Measurements from ENCODE around the gene RSL1D1.
A peak's percentile ranks its signal among the peaks of the same experiment; 100 is the strongest.
"Not testable (repeated sequence)": the region's sequence is repeated elsewhere in the genome, so short reads cannot be mapped to it uniquely, and the experiment has no call there.

The RSL1D1 gene

GRCh38 chr16:11797166-11797956 is 54.0 kb downstream of the RSL1D1 start, which contains the start of gene ZC3H7A:
TSS of gene ZC3H7A (minus strand) at chr16:11797258. CDS start at chr16:11782354, 14,904 bp downstream.
- peak; percentile 82 to 85 for DNase-seq (ENCODE audit: low read depth in 2 of 2)

DNA sequence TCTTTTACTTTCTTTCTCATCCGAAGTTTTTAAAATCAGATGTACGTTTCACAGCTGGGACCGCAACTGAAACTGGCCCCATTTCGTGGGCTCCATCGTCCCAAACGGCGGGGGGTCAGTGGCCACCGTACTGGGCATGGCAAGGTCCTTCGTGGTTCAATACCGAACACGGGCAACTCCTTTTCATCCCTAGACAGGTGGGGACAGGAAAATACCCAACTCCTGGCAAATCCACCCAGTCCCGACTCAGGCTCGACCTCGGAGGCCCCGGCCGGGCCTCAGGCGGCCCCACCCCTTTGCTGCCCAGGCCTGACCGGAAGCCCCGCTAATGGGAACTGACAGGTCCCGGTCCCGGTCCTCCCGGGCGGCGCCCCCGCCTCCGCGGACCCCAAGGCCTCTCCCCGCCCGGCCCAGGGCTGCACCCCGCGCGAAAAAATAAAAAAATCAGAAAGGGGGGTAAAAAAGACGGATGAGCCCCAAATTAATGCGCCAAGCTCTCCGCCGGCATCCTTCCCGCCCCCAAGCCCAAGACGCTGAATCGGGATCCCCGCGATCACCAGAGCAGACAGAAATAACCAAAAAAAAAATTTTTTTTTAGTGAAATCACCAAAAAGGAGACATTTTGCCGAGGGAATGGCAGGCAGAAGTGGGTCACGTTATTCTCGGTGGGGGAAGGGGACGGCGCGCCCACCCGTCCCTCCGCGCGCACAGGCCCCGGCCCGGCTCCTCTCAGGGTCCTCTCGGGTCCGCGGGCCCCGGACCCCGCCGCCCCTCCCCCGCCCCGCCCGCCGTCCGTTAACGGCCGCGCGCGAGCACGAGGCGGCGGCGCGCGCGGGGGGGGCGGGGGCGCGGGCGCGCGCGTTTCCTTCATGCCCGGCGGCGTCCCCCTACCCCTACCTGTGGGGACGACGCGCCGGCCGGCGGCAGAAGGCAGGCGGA is 54.8 kb downstream of the RSL1D1 start:
- DNase-seq (ENCODE audit: low read depth in 2 of 2) = no peak

- DNase-seq (ENCODE audit: low read depth in 2 of 2) = no peak
Observed at GRCh38 chr16:11795887-11796226, 55.5 kb downstream of the RSL1D1 start.

GRCh38 chr16:11794996-11795886 is 56.1 kb downstream of the RSL1D1 start:
- DNase-seq (ENCODE audit: low read depth in 2 of 2) = no peak

DNA sequence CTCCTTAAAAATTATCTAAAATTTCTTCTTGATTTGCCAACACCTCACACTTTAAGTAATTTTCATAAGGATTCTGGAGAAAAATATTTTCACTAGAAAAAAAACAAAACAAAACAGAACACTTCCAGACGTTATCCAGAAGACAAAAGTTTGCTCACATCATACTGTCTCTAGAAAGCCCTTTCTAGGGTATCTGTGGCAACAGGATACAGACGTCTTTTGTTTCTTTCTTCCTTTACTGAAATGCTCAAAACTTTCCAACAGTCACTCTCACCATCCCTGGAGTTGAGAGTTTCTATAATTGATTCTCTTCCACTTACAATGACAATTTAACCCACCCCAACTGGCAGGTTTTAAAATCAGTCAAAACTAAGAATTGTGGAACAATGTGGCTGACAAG is 56.9 kb downstream of the RSL1D1 start:
- DNase-seq (ENCODE audit: low read depth in 2 of 2) = no peak

- DNase-seq (ENCODE audit: low read depth in 2 of 2) = no peak
Observed at GRCh38 chr16:11793840-11794239, 57.5 kb downstream of the RSL1D1 start.

GRCh38 chr16:11792410-11793241 is 58.7 kb downstream of the RSL1D1 start:
- no peak for DNase-seq (ENCODE audit: low read depth in 2 of 2)

- DNase-seq (ENCODE audit: low read depth in 2 of 2) = no peak
Observed at GRCh38 chr16:11791144-11791828, 60.1 kb downstream of the RSL1D1 start.

- no peak for DNase-seq (ENCODE audit: low read depth in 2 of 2)
Observed at GRCh38 chr16:11788914-11789313, 62.4 kb downstream of the RSL1D1 start.

DNA sequence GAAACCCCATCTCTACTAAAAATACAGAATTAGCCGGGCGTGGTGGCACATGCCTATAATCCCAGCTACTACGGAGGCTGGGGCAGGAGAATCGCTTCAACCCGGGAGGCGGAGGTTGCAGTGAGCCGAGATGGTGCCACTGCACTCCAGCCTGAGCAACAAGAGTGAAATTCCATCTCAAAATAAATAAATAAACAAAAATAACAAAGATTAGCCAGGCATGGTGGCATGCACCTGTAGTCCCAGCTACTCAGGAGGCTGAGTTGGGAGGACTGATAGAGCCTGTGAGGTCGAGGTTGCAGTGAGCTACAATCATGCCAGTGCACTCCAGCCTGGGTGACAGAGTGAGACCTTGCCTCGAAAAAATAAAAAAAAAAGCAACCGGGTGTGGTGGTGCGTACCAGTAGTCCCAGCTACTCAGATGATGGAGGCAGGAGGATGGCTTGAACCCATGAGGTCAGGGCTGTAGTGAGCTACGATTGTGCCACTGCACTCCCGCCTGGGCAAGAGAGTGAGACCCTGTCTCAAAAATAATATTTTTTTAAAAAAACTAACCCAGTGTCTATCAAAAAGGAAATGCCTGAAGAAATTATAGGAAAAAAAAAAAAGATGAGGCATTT is 66.3 kb downstream of the RSL1D1 start:
- DNase-seq (ENCODE audit: low read depth in 2 of 2) = not testable (repeated sequence)

DNA sequence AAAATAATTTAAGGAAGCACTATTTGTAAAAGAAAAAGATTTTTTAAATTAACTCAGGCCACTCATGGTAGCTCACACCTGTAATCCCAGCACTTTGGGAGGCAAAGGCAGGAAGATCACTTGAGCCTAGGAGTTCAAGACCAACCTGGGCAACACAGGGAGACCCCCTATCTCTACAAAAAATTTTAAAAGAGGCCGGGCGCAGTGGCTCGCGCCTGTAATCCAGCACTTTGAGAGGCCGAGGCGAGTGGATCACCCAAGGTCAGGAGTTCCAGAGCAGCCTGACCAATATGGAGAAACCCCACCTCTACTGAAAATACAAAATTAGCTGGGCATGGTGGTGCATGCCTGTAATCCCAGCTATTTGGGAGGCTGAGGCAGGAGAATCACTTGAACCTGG is 67.0 kb downstream of the RSL1D1 start:
- DNase-seq (ENCODE audit: low read depth in 2 of 2) = not testable (repeated sequence)

DNA sequence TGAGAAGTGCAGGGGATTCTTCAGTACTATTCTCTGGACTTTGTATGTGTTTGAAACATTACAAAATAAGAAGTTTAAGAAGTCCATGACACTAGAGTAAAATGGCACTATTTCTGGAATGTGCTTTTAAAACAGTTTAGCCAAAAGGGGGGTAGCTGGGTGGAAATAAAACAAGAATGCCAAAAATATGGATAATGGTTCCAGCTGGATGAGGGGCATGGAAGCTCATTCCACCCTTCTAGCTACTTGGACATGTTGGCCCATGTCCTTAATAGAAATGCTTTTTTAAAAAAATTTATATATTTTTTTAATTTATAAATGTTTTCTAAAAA is 67.3 kb downstream of the RSL1D1 start:
- DNase-seq (ENCODE audit: low read depth in 2 of 2) = no peak

Measured in stimulated activated CD8-positive, alpha-beta memory T cell treated with anti-CD3 and anti-CD28 coated beads, Interleukin-2, amount 100 ng/mL, for 1 hour (primary cell).